DND-41 (cell line): ENCODE results near the gene SCYGR3.

Experiments used
- ATAC-seq: fragments of 200-7000 bp; cut with Tn5 transposase; 3 replicates; pipeline ENCODE4 v1.9.1; 2021; ENCODE audit warnings: low read depth; ENCODE audit not compliant: insufficient read depth
- DNase-seq: peaks from one replicate; pipeline ENCODE4 v3.0.0-alpha.2; 2020
- H2AFZ ChIP-seq: 2 replicates; pipeline ENCODE4 v1.6.0; 2012; ENCODE audit warnings: low read depth, low read length
- H3K27ac ChIP-seq: 2 replicates; pipeline ENCODE4 v1.5.1; 2012; ENCODE audit warnings: low read length, inconsistent platforms
- H3K27me3 ChIP-seq: fragments of 200-600 bp; sonication (generic); 2 replicates; pipeline ENCODE4 v1.6.0; 2012; ENCODE audit warnings: low read length, mild to moderate bottlenecking, inconsistent platforms; ENCODE audit not compliant: insufficient read depth, poor library complexity
- H3K36me3 ChIP-seq: 2 replicates; pipeline ENCODE4 v1.5.1; 2012; ENCODE audit warnings: low read length, inconsistent platforms; ENCODE audit not compliant: insufficient read depth
- H3K4me1 ChIP-seq: 2 replicates; pipeline ENCODE4 v1.5.1; 2012; ENCODE audit warnings: mild to moderate bottlenecking, low read length; ENCODE audit not compliant: insufficient read depth
- H3K4me2 ChIP-seq: 2 replicates; pipeline ENCODE4 v1.6.0; 2012; ENCODE audit warnings: mild to moderate bottlenecking, moderate library complexity, low read length, inconsistent platforms; ENCODE audit not compliant: insufficient read depth
- H3K4me3 ChIP-seq, 2 experiments: fragments of 200-600 bp in 1 of 2; shearing (Covaris generic) in 1 of 2; 2 replicates each; pipeline ENCODE4 v1.5.1; 2012 to 2016; ENCODE audit warnings: inconsistent platforms in 2 of 2, low read length in 2 of 2, mild to moderate bottlenecking in 2 of 2, low read depth in 1 of 2, moderate library complexity in 1 of 2
- H3K79me2 ChIP-seq: 2 replicates; pipeline ENCODE4 v1.6.0; 2012; ENCODE audit warnings: low read length, inconsistent platforms; ENCODE audit not compliant: insufficient read depth
- H3K9ac ChIP-seq: 2 replicates; pipeline ENCODE4 v1.6.0; 2012; ENCODE audit warnings: low read depth, mild to moderate bottlenecking, inconsistent platforms, low read length, moderate library complexity
- H3K9me3 ChIP-seq: 2 replicates; pipeline ENCODE4 v1.5.1; 2012; ENCODE audit warnings: low read length, moderate library complexity, mild to moderate bottlenecking, inconsistent platforms; ENCODE audit not compliant: insufficient read depth, severe bottlenecking
- H4K20me1 ChIP-seq: 2 replicates; pipeline ENCODE4 v1.6.0; 2012; ENCODE audit warnings: low read length; ENCODE audit not compliant: insufficient read depth
- EZH2 ChIP-seq: IDR thresholded peaks from 3 replicates; pipeline ENCODE4 v1.6.1; 2012; ENCODE audit warnings: borderline replicate concordance, low read depth, mild to moderate bottlenecking, moderate library complexity, low read length, inconsistent platforms; ENCODE audit not compliant: severe bottlenecking
- TF ChIP-seq, protein P1 (sequence below): IDR thresholded peaks from 2 replicates; pipeline ENCODE4 v1.5.1; 2012; ENCODE audit warnings: borderline replicate concordance, low read length, moderate library complexity, mild to moderate bottlenecking; ENCODE audit not compliant: poor library complexity, severe bottlenecking; ENCODE audit errors: extremely low read depth

Gene SCYGR3

DNA sequence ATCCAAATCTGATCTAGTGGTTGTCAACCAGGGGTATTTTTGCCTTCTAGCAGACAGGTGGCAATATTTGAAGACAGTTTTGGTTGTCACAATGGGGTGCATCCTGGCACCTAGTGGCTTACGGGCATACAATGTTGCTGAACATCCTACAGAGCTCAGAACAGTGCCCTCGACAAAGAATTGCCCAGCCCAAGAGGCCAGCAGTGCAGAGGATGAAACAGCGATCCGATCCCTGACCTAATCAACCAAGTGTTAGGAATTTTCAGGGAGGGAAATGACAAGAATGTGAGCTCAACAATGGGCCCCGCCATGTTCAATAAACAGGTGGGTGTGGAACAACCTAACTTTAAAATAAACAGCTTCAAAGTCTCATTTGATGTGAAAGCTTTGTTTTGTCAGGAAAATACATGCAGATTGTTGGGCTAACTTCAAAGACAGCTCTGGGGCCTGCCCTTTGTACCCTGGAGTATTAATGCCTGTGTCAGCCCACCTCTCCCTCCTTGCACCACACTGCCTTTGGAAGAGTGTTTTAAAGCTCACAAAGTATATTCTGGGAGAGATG, 29.4 kb upstream of the SCYGR3 start:
- H3K27ac ChIP-seq = no peak overlapping the region
- no peaks in the 10 kb centered on the region for H3K27me3 ChIP-seq
- H3K9ac ChIP-seq = no peak overlapping the region
- H4K20me1 ChIP-seq = no peaks in the 10 kb centered on the region
- DNase-seq (no peak), ATAC-seq (no peak)
- H3K36me3 ChIP-seq = no peaks in the 10 kb centered on the region
- H3K4me2 ChIP-seq = no peak overlapping the region
- H3K79me2 ChIP-seq = no peaks in the 10 kb centered on the region
- H3K4me1 ChIP-seq = no peaks in the 10 kb centered on the region
- H3K4me3 ChIP-seq = no peak overlapping the region
- no peaks in the 10 kb centered on the region for H3K9me3 ChIP-seq
- no peak overlapping the region for H2AFZ ChIP-seq
- TF ChIP-seq, protein P1, sequence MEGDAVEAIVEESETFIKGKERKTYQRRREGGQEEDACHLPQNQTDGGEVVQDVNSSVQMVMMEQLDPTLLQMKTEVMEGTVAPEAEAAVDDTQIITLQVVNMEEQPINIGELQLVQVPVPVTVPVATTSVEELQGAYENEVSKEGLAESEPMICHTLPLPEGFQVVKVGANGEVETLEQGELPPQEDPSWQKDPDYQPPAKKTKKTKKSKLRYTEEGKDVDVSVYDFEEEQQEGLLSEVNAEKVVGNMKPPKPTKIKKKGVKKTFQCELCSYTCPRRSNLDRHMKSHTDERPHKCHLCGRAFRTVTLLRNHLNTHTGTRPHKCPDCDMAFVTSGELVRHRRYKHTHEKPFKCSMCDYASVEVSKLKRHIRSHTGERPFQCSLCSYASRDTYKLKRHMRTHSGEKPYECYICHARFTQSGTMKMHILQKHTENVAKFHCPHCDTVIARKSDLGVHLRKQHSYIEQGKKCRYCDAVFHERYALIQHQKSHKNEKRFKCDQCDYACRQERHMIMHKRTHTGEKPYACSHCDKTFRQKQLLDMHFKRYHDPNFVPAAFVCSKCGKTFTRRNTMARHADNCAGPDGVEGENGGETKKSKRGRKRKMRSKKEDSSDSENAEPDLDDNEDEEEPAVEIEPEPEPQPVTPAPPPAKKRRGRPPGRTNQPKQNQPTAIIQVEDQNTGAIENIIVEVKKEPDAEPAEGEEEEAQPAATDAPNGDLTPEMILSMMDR = no peak
- no peak for TF ChIP-seq EZH2

DNA sequence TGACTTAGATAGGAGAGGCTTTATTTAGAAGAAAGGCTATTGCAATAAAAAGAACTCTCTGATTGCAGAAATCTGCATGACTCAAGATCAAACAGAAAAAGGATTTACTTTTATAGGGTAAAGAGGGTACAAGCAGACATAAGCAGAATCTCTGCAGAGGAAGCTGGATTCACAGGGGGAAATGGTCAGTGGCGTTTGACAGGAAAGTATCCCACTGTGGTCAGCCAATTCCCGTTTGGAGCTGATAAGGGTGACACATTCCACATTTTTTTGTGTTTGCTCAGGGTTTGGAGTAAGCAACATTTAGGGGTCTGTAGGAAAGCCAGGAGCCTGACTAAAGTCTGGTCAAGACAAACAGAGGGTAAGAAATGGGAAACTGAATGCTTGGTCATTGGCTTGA, 28.0 kb upstream of the SCYGR3 start:
- Histone ChIP-seq H3K4me3 (no peak overlapping the region), H3K9me3 (no peaks in the 10 kb centered on the region), H3K79me2 (no peaks in the 10 kb centered on the region), H3K4me2 (no peak overlapping the region), H3K36me3 (no peaks in the 10 kb centered on the region), H3K27me3 (no peaks in the 10 kb centered on the region), H3K27ac (no peak overlapping the region), H4K20me1 (no peaks in the 10 kb centered on the region), H3K9ac (no peak overlapping the region), H2AFZ (no peak overlapping the region), H3K4me1 (no peaks in the 10 kb centered on the region)
- DNase-seq (no peak), ATAC-seq (no peak)
- no peak for TF ChIP-seq EZH2

DNA sequence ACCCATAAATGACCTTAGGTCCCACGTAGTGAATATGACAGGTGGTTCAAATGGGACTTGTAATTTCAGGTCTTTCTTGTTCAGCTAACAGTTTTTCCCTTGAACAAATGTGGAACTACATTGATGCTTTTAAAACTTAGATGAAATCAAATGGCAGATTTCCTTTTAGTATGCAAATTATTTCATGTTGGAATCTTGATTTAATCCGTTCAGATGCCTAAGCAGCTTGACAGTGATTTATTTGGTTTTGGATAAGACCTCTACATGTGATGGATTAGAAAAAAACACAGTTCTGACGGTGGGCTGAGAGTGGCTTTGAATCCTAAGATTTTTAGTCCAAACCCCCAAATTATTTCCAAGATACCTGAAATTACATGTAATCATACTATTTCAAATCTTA, 19.6 kb upstream of the SCYGR3 start:
- no peak overlapping the region for H3K27ac ChIP-seq
- no peak overlapping the region for H2AFZ ChIP-seq
- ATAC-seq (no peak), DNase-seq (no peak)
- H3K4me1 ChIP-seq = no peaks in the 10 kb centered on the region
- no peaks in the 10 kb centered on the region for H3K27me3 ChIP-seq
- no peaks in the 10 kb centered on the region for H3K36me3 ChIP-seq
- no peak overlapping the region for H3K9ac ChIP-seq
- TF ChIP-seq, protein P1 = no peak
- H3K4me3 ChIP-seq = no peak overlapping the region
- H4K20me1 ChIP-seq = no peaks in the 10 kb centered on the region
- H3K9me3 ChIP-seq = no peaks in the 10 kb centered on the region
- no peaks in the 10 kb centered on the region for H3K79me2 ChIP-seq
- no peak overlapping the region for H3K4me2 ChIP-seq

DNA sequence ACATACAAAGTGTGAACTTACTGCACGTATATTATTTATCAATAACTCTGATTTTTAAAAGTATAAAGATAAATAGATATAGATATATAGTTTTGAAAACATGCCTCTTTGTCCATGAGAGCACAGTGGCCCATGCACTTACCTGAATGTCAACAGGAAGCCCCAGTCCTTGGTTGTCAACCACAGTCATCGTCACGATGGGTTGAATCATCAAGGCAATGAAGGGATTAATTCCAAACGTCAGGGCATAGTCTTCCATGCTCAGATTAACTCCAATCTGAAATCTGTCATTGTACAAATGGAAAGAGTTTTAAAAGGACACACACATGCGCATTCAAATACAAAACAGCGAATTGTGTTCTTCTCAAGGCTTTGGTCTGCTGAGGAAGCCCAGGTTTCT, 18.2 kb upstream of the SCYGR3 start:
- H3K4me2 ChIP-seq = no peak overlapping the region
- H2AFZ ChIP-seq = no peak overlapping the region
- H4K20me1 ChIP-seq = no peaks in the 10 kb centered on the region
- no peaks in the 10 kb centered on the region for H3K4me1 ChIP-seq
- DNase-seq = no peak
- no peaks in the 10 kb centered on the region for H3K36me3 ChIP-seq
- no peaks in the 10 kb centered on the region for H3K27me3 ChIP-seq
- H3K4me3 ChIP-seq = no peak overlapping the region
- H3K79me2 ChIP-seq = no peaks in the 10 kb centered on the region
- H3K27ac ChIP-seq = no peak overlapping the region
- H3K9ac ChIP-seq = no peak overlapping the region
- TF ChIP-seq, protein P1 = no peak
- TF ChIP-seq EZH2 = no peak
- no peaks in the 10 kb centered on the region for H3K9me3 ChIP-seq
- ATAC-seq = no peak
